Activated T-cell treated with anti-CD3 and anti-CD28 coated beads, Interleukin-2, amount 50 U/mL, for 24 hours (primary cell): ENCODE data around the gene VARS1.

ENCODE experiments used
- DNase-seq: peaks from one replicate; pipeline ENCODE4 v3.0.0-alpha.2; 2020
- H3K27ac Mint-ChIP-seq: 2 replicates; pipeline ENCODE4 v1.8.0; 2020; ENCODE audit warnings: mild to moderate bottlenecking, mixed read lengths
- H3K27me3 Mint-ChIP-seq: 2 replicates; pipeline ENCODE4 v1.8.0; 2020; ENCODE audit warnings: mixed read lengths
- H3K36me3 Mint-ChIP-seq: 2 replicates; pipeline ENCODE4 v1.8.0; 2020; ENCODE audit warnings: low read depth, mixed read lengths
- H3K4me1 Mint-ChIP-seq: 2 replicates; pipeline ENCODE4 v1.8.0; 2020; ENCODE audit warnings: low read depth, mixed read lengths
- H3K4me3 Mint-ChIP-seq: 2 replicates; pipeline ENCODE4 v1.8.0; 2020; ENCODE audit warnings: mild to moderate bottlenecking, moderate library complexity, mixed read lengths
- H3K9me3 Mint-ChIP-seq: 2 replicates; pipeline ENCODE4 v1.8.0; 2020; ENCODE audit warnings: mixed read lengths

Gene VARS1

GRCh38 chr6:31762356-31762755, 33.2 kb downstream of the VARS1 start, which contains the start of gene SAPCD1:
SAPCD1 (plus strand) TSS chr6:31762656; CDS start chr6:31763055, 399 bp downstream.
- no peaks in the 10 kb centered on the region for H3K27me3 Mint-ChIP-seq
- H3K36me3 Mint-ChIP-seq = peaks cover 67% of the 10 kb centered on the region
- H3K4me1 Mint-ChIP-seq = peaks cover 1% of the 10 kb centered on the region
- H3K4me3 Mint-ChIP-seq = no peak within 1 kb of the TSS
- peak within 1 kb of the TSS; percentile 7 for H3K27ac Mint-ChIP-seq
- no peak for DNase-seq
- H3K9me3 Mint-ChIP-seq = no peaks in the 10 kb centered on the region

GRCh38 chr6:31761343-31761742, 34.2 kb downstream of the VARS1 start:
- no peak for DNase-seq
- no peaks in the 10 kb centered on the region for H3K27me3 Mint-ChIP-seq
- H3K27ac Mint-ChIP-seq = no peak overlapping the region
- no peak overlapping the region for H3K4me3 Mint-ChIP-seq
- H3K4me1 Mint-ChIP-seq = peaks cover 1% of the 10 kb centered on the region
- H3K36me3 Mint-ChIP-seq = peaks cover 67% of the 10 kb centered on the region
- no peaks in the 10 kb centered on the region for H3K9me3 Mint-ChIP-seq

- Mint-ChIP-seq H3K27me3 (no peaks in the 10 kb centered on the region), H3K27ac (no peak overlapping the region), H3K36me3 (peaks cover 67% of the 10 kb centered on the region), H3K9me3 (no peaks in the 10 kb centered on the region), H3K4me3 (no peak overlapping the region), H3K4me1 (peaks cover 1% of the 10 kb centered on the region)
- no peak for DNase-seq
Measured at GRCh38 chr6:31760790-31761189, 34.8 kb downstream of the VARS1 start.

GRCh38 chr6:31758281-31758680, 37.3 kb downstream of the VARS1 start:
- Mint-ChIP-seq H3K4me3 (no peak overlapping the region), H3K27me3 (no peaks in the 10 kb centered on the region), H3K4me1 (peaks cover 1% of the 10 kb centered on the region), H3K9me3 (no peaks in the 10 kb centered on the region), H3K36me3 (peaks cover 55% of the 10 kb centered on the region), H3K27ac (no peak overlapping the region)
- DNase-seq = no peak

- Mint-ChIP-seq H3K27me3 (no peaks in the 10 kb centered on the region), H3K36me3 (peaks cover 33% of the 10 kb centered on the region), H3K4me3 (no peak overlapping the region), H3K4me1 (peaks cover 1% of the 10 kb centered on the region), H3K9me3 (no peaks in the 10 kb centered on the region), H3K27ac (no peak overlapping the region)
- no peak for DNase-seq
Measured at GRCh38 chr6:31752739-31753319, 42.7 kb downstream of the VARS1 start.

- Mint-ChIP-seq H3K9me3 (no peaks in the 10 kb centered on the region), H3K27me3 (no peaks in the 10 kb centered on the region), H3K36me3 (peaks cover 53% of the 10 kb centered on the region), H3K4me1 (peaks cover 1% of the 10 kb centered on the region), H3K27ac (no peak overlapping the region), H3K4me3 (no peak overlapping the region)
- DNase-seq = no peak
Measured at GRCh38 chr6:31750411-31751022, 45.0 kb downstream of the VARS1 start.

- Mint-ChIP-seq H3K4me3 (no peak overlapping the region), H3K4me1 (peaks cover 1% of the 10 kb centered on the region), H3K27me3 (no peaks in the 10 kb centered on the region), H3K9me3 (no peaks in the 10 kb centered on the region), H3K27ac (no peak overlapping the region), H3K36me3 (peaks cover 61% of the 10 kb centered on the region)
- DNase-seq = no peak
Measured at GRCh38 chr6:31749301-31750036, 46.1 kb downstream of the VARS1 start.
